Ishikawa (cell line): ENCODE results near the gene DMBX1.

Source experiments
- CEBPB ChIP-seq: IDR thresholded peaks from 2 replicates; pipeline ENCODE4 v1.6.1; 2012
- CREB1 ChIP-seq: IDR thresholded peaks from 2 replicates; pipeline ENCODE4 v1.6.1; 2012; ENCODE audit warnings: low read depth
- EGR1 ChIP-seq: IDR thresholded peaks from 2 replicates; pipeline ENCODE4 v1.6.1; 2012
- EP300 ChIP-seq: IDR thresholded peaks from 2 replicates; pipeline ENCODE4 v1.6.1; 2012; ENCODE audit warnings: borderline replicate concordance
- FOXM1 ChIP-seq: IDR thresholded peaks from 2 replicates; pipeline ENCODE4 v1.6.1; 2012; ENCODE audit warnings: low read depth, borderline replicate concordance
- NFIC ChIP-seq: IDR thresholded peaks from 2 replicates; pipeline ENCODE4 v1.6.1; 2012
- RAD21 ChIP-seq: IDR thresholded peaks from 2 replicates; pipeline ENCODE4 v1.6.1; 2012; ENCODE audit warnings: low read depth
- TAF1 ChIP-seq: IDR thresholded peaks from 2 replicates; pipeline ENCODE4 v1.6.1; 2012; ENCODE audit warnings: low read depth, mild to moderate bottlenecking
- TCF12 ChIP-seq: IDR thresholded peaks from 2 replicates; pipeline ENCODE4 v1.6.1; 2012; ENCODE audit warnings: low read depth
- TEAD4 ChIP-seq: IDR thresholded peaks from 2 replicates; pipeline ENCODE4 v1.6.1; 2012
- YY1 ChIP-seq: IDR thresholded peaks from 2 replicates; pipeline ENCODE4 v1.6.1; 2012; ENCODE audit warnings: low read depth
- ZBTB7A ChIP-seq: IDR thresholded peaks from 2 replicates; pipeline ENCODE4 v1.6.1; 2012; ENCODE audit warnings: low read depth
- TF ChIP-seq, protein P1 (sequence below): IDR thresholded peaks from 2 replicates; pipeline ENCODE4 v1.6.1; 2012
- TF ChIP-seq, protein P2 (sequence below): IDR thresholded peaks from 2 replicates; pipeline ENCODE4 v1.6.1; 2012
- TF ChIP-seq, protein P3 (sequence below): IDR thresholded peaks from 2 replicates; pipeline ENCODE4 v1.6.1; 2012; ENCODE audit warnings: low read depth, mild to moderate bottlenecking

The DMBX1 gene

DNA sequence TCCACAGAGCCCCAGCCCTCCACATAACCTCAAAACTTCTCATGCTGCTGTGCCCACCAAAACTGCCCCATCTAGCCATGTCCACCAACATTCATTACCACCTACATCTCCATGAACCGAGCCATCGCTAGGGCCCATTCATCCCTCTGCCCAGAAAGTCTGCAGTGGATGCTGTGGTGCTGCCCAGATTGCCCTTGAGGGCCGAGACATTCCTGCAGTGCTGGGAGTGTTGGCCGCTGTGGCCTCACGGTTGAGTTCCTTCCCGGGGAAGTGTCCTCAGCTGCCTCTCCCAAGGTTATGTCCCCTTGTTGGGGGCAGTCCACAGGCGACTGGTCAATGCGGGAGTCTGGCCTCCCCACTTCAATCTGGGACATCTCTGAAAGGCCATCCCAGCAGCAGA is 30.3 kb upstream of the DMBX1 start:
- TF ChIP-seq FOXM1 = no peak
- no peak for TF ChIP-seq TEAD4
- no peak for TF ChIP-seq EP300
- TF ChIP-seq YY1 = no peak
- TF ChIP-seq CEBPB = no peak

- TF ChIP-seq EP300 (no peak), TEAD4 (no peak), EGR1 (no peak), TCF12 (no peak), RAD21 (no peak), NFIC (no peak), TAF1 (no peak), ZBTB7A (no peak), FOXM1 (no peak), CREB1 (no peak), CEBPB (no peak)
- TF ChIP-seq, protein P1, sequence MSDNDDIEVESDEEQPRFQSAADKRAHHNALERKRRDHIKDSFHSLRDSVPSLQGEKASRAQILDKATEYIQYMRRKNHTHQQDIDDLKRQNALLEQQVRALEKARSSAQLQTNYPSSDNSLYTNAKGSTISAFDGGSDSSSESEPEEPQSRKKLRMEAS = no peak
Observed at GRCh38 chr1:46461017-46461808, 28.4 kb upstream of the DMBX1 start.

DNA sequence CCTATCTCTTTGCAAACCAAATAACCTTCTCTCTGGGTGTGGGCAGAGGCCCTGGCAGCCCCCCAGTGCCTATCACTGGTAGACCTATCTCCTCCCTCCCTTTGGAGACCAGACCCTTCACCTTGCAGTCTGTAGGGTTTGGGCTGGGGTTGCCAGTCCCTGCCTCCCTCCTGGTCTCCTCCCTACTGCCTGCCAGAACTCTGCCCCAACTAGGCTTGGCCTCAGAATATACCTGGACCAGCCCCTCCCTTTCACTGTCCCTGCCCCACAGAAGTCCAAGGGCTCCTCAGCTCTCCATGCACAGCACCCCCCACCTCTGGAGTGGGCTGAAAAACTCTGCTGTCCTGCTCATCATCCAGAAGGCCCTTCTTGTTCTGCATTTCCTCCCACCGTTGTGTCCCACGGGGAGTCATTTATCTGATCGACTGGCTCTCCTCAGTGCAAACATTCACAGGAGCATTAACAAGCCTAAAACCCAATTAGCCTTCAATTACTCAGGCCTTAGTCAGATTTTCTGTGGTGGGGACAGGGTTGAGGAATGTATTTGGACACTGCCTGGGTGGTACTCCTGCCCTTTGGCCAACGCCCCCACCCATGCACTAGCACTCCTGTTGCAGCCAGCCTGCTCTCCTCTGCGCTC is 27.7 kb upstream of the DMBX1 start:
- TF ChIP-seq NFIC (no peak), TEAD4 (no peak), CREB1 (no peak), ZBTB7A (no peak), YY1 (no peak), TAF1 (no peak), FOXM1 (no peak), TCF12 (no peak), EP300 (no peak), EGR1 (no peak), RAD21 (no peak), CEBPB (no peak)
- TF ChIP-seq, protein P2, sequence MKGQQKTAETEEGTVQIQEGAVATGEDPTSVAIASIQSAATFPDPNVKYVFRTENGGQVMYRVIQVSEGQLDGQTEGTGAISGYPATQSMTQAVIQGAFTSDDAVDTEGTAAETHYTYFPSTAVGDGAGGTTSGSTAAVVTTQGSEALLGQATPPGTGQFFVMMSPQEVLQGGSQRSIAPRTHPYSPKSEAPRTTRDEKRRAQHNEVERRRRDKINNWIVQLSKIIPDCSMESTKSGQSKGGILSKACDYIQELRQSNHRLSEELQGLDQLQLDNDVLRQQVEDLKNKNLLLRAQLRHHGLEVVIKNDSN = no peak
- TF ChIP-seq, protein P1 = no peak
- TF ChIP-seq, protein P3, sequence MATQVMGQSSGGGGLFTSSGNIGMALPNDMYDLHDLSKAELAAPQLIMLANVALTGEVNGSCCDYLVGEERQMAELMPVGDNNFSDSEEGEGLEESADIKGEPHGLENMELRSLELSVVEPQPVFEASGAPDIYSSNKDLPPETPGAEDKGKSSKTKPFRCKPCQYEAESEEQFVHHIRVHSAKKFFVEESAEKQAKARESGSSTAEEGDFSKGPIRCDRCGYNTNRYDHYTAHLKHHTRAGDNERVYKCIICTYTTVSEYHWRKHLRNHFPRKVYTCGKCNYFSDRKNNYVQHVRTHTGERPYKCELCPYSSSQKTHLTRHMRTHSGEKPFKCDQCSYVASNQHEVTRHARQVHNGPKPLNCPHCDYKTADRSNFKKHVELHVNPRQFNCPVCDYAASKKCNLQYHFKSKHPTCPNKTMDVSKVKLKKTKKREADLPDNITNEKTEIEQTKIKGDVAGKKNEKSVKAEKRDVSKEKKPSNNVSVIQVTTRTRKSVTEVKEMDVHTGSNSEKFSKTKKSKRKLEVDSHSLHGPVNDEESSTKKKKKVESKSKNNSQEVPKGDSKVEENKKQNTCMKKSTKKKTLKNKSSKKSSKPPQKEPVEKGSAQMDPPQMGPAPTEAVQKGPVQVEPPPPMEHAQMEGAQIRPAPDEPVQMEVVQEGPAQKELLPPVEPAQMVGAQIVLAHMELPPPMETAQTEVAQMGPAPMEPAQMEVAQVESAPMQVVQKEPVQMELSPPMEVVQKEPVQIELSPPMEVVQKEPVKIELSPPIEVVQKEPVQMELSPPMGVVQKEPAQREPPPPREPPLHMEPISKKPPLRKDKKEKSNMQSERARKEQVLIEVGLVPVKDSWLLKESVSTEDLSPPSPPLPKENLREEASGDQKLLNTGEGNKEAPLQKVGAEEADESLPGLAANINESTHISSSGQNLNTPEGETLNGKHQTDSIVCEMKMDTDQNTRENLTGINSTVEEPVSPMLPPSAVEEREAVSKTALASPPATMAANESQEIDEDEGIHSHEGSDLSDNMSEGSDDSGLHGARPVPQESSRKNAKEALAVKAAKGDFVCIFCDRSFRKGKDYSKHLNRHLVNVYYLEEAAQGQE = no peak

DNA sequence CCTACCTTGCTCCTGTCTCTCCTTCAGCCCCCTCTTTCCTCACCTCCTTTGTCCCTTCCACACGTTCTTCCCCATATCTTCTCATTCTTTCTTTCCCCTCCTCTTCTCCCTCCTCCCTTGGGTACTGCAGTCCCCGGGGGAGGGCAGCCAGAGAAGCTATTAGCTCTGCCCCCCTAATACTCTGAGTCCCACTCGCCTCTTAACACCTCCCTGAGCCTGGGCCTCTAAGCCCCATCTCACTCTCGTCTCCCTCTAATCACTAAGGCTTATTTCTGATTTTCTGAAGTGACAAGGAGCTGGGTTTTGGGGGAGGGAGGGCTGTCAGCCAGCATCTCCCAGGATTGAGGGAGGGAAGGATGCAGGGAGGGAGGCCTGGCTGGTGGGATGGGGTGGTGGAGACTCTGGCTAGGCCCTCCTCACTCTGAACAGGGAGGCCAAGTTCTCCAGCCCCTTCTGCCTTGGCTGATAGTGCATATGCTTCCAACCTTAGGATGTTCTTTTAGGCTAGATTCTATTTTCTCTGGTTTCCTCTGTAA is 25.6 kb upstream of the DMBX1 start:
- TF ChIP-seq, protein P2 = no peak

DNA sequence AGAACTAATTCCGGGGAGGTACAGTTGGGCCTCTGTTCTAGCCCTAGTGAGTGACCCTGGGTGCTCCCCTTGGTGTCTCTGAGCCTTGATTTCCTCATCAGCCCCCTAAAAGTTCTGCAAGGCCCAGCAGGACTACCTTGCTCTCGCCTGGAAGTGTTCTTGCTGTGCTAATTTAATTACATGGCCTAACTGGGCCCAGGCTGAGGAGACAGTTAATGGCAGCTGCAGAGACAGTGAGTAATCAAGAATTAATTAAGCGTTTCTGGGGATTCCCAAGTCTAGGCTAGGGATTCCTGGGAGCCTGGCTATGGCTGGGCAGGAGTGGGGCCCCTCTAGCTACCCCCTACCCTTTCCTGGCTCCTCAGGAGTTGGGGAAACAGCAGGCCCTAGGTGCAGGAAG is 24.7 kb upstream of the DMBX1 start:
- TF ChIP-seq TEAD4 = no peak
- TF ChIP-seq RAD21 = no peak
- TF ChIP-seq EP300 = no peak
- TF ChIP-seq, protein P1 = no peak
- TF ChIP-seq CREB1 = no peak
- TF ChIP-seq FOXM1 = no peak
- no peak for TF ChIP-seq ZBTB7A
- TF ChIP-seq EGR1 = no peak
- TF ChIP-seq YY1 = no peak
- TF ChIP-seq TCF12 = no peak

GRCh38 chr1:46465981-46466476 is 23.6 kb upstream of the DMBX1 start:
- TF ChIP-seq CEBPB = no peak
- no peak for TF ChIP-seq CREB1
- no peak for TF ChIP-seq EGR1
- TF ChIP-seq, protein P2 = no peak
- no peak for TF ChIP-seq YY1
- TF ChIP-seq NFIC = no peak
- TF ChIP-seq, protein P1 = no peak
- TF ChIP-seq EP300 = no peak
- TF ChIP-seq, protein P3 = no peak
- no peak for TF ChIP-seq FOXM1
- TF ChIP-seq TEAD4 = no peak
- no peak for TF ChIP-seq TCF12
- TF ChIP-seq TAF1 = no peak
- no peak for TF ChIP-seq RAD21
- TF ChIP-seq ZBTB7A = no peak
